ENCODE results near the gene CDYL.

GRCh38 chr6:4913705-4914419 is 137.7 kb downstream of the CDYL start:
- no peak for TF ChIP-seq CTCF (IDR thresholded peaks at IDR 0.05 in 8 of 11, conservative IDR thresholded peaks at IDR 0.05 in 3 of 11)
- TF ChIP-seq POLR2AphosphoS5 (IDR thresholded peaks at IDR 0.05): no peak
- TF ChIP-seq POLR2A (IDR thresholded peaks at IDR 0.05): no peak
